Measurements from ENCODE around the gene SIRT3.
"Not testable (repeated sequence)": the region's sequence is repeated elsewhere in the genome, so short reads cannot be mapped to it uniquely, and the experiment has no call there.

Gene SIRT3

DNA sequence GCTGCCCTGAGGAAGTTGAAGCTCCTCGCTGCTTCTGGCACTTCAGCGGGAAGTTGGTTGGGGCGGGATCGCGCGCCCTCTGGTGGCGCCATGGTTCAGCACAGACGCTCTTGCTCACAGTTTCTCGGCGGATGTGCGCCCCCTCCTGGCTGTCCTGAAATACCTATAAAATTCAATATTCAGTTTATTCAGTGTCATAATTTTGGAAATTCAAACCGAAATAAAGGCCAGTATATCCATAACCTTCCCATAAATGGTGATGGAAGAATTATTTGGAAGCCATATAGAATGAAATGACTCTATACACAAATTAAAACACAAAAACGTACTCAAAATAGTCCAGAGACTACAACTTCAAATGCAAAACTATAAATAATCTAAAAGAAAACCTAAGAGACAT is 55.9 kb downstream of the SIRT3 start:
- in situ Hi-C loops (cut with MboI; ENCODE audit: low sequenced_read_pairs): not testable (repeated sequence)

Data from HL-60/S4 treated with phorbol 12-myristate 13-acetate at 8.2 ng/mL for 4 days and 3 days (cell line).